Gastrocnemius medialis (tissue), 4 donors: ENCODE measurements around the gene CNPPD1. TPM values are rescaled to one million over a fixed set of nuclear protein-coding genes. Genes with fewer than 3 reads are reported as not detected.

ENCODE experiments used
- ATAC-seq, 2 donors: fragments of 150-250 bp; one replicate each; pipeline ENCODE4 v1.9.1; 2016
- DNase-seq, 2 donors: peaks; one replicate each; pipeline ENCODE4 v3.0.0-alpha.2; 2019
- H3K27ac ChIP-seq, 4 donors: fragments of 200-600 bp; sonication (generic); 1 replicate in 1 of 4; 2 replicates in 3 of 4; pipeline ENCODE4 v1.5.1; 2016 to 2018; ENCODE audit warnings: mild to moderate bottlenecking in 2 of 4, moderate library complexity in 1 of 4
- H3K27me3 ChIP-seq, 3 donors: fragments of 200-600 bp; sonication (generic) in 2 of 3; 1 replicate in 1 of 3; 2 replicates in 2 of 3; pipeline versions ENCODE4 v1.5.1 to v1.6.0; 2016 to 2019; ENCODE audit warnings: mild to moderate bottlenecking in 1 of 3, moderate library complexity in 1 of 3
- H3K36me3 ChIP-seq, 2 donors: fragments of 200-600 bp; sonication (generic) in 1 of 2; one replicate each; pipeline ENCODE4 v1.5.1; 2017 to 2018
- H3K4me1 ChIP-seq, 2 donors: fragments of 200-600 bp; sonication (generic) in 1 of 2; one replicate each; pipeline ENCODE4 v1.5.1; 2016 to 2017; ENCODE audit warnings: mild to moderate bottlenecking in 2 of 2
- H3K4me3 ChIP-seq, 4 donors: fragments of 200-600 bp; sonication (generic) in 3 of 4; 1 replicate in 1 of 4; 2 replicates in 3 of 4; pipeline ENCODE4 v1.5.1; 2016 to 2019; ENCODE audit warnings: mild to moderate bottlenecking in 2 of 4
- H3K9me3 ChIP-seq, 3 donors: fragments of 200-600 bp; sonication (generic) in 2 of 3; 1 replicate in 1 of 3; 2 replicates in 2 of 3; pipeline ENCODE4 v1.5.1; 2016 to 2019
- POLR2A ChIP-seq, 2 donors: fragments of 450-650 bp; IDR thresholded peaks; one replicate each; pipeline ENCODE4 v1.6.1; 2017; ENCODE audit warnings: antibody characterized with exemption in 2 of 2, mild to moderate bottlenecking in 2 of 2, moderate library complexity in 2 of 2
- in situ Hi-C, 4 donors: fragments of 200-750 bp; cut with MboI; loops; one replicate each; pipeline versions ENCODE4 v1.15.0 to v1.8.0; 2017; ENCODE audit warnings: low sequenced_read_pairs in 4 of 4
- intact Hi-C: fragments of 100-400 bp; cut with DNase I; formaldehyde crosslinking; loops from one replicate; pipeline ENCODE4 v1.15.1; 2023; ENCODE audit warnings: low total_unique reads
- total RNA-seq, 4 donors: library from RNA; depleted of rRNA; stranded (reverse); fragments of >200 nt; gene quantifications; one replicate each; pipeline versions ENCODE4 v1.1.0 to v1.2.3, GENCODE V29; 2016
- TF ChIP-seq, protein P1 (sequence below), 5 experiments: fragments of 450-650 bp in 3 of 5; fragments of 200-600 bp in 2 of 5; sonication (generic) in 2 of 5; IDR thresholded peaks in 4 of 5; conservative IDR thresholded peaks in 1 of 5; 1 replicate in 4 of 5; 2 replicates in 1 of 5; pipeline ENCODE4 v1.5.1; 2016 to 2019; ENCODE audit warnings: antibody characterized with exemption in 5 of 5, mild to moderate bottlenecking in 3 of 5, moderate library complexity in 3 of 5

CNPPD1 gene
- total RNA-seq, 4 donors from 2014 or later, result 53.5 to 114 (median 55.9) TPM

DNA sequence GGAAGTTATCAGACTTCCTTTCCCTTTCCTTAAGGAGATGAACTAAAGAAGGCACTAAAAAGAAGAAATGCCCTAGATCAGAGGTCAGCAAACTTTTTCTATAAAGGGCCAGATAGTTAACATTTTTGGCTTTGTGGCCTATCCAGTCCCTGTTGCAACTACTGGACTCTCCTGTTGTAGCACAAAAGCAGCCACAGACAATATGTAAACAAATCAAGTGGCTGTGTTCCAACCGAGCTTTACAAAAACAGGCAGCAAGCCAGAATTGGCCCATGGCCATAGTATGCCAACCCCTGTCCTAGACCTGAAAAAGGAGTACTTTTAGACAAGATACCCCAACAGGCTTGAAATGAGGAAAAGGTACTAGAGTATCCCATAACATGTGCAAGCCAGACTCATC is 27.1 kb downstream of the CNPPD1 start:
- peaks cover 0 to 59% of the 10 kb centered on the region in 2 donors for H3K36me3 ChIP-seq
- H3K4me3 ChIP-seq, result no peak overlapping the region
- H3K27me3 ChIP-seq, result no peaks in the 10 kb centered on the region
- intact Hi-C loops (no loop called here), in situ Hi-C loops (loop anchor here (5.0 to 25.0 kb wide), 5 partner anchors 95 to 138 kb away; partner anchors contain the start of gene DNAJB2 (in 2 of the 4))
- no peaks in the 10 kb centered on the region for H3K4me1 ChIP-seq
- DNase-seq (no peak), ATAC-seq (no peak)
- no peaks in the 10 kb centered on the region for H3K9me3 ChIP-seq
- TF ChIP-seq POLR2A (IDR thresholded peaks at IDR 0.05), result no peak
- TF ChIP-seq, protein P1, sequence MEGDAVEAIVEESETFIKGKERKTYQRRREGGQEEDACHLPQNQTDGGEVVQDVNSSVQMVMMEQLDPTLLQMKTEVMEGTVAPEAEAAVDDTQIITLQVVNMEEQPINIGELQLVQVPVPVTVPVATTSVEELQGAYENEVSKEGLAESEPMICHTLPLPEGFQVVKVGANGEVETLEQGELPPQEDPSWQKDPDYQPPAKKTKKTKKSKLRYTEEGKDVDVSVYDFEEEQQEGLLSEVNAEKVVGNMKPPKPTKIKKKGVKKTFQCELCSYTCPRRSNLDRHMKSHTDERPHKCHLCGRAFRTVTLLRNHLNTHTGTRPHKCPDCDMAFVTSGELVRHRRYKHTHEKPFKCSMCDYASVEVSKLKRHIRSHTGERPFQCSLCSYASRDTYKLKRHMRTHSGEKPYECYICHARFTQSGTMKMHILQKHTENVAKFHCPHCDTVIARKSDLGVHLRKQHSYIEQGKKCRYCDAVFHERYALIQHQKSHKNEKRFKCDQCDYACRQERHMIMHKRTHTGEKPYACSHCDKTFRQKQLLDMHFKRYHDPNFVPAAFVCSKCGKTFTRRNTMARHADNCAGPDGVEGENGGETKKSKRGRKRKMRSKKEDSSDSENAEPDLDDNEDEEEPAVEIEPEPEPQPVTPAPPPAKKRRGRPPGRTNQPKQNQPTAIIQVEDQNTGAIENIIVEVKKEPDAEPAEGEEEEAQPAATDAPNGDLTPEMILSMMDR (IDR thresholded peaks at IDR 0.05 in 4 of 5, conservative IDR thresholded peaks at IDR 0.05 in 1 of 5), result no peak
- no peak overlapping the region for H3K27ac ChIP-seq

DNA sequence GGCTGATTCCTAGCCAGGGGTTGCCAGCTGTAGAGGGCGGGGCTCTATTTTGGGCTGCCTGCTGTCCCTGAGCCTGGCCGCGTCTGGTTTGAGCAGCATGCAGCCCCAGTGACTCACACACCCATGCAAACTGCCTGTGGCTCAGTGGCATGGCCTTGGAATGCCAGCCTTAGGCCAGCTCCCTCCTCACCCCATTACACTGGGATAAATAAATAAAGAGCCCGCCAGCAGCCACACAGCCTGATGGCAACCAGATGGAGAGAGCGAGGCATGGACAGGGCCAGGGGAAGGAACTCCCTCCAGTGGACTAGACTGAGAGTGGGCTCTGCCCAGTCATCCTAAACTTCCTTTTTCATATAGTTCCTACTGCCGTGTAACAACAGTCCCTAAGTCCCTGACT is 34.4 kb downstream of the CNPPD1 start:
- TF ChIP-seq, protein P1 (IDR thresholded peaks at IDR 0.05 in 4 of 5, conservative IDR thresholded peaks at IDR 0.05 in 1 of 5), result no peak
- no peak for TF ChIP-seq POLR2A (IDR thresholded peaks at IDR 0.05)
- intact Hi-C loops, result no loop called here
- Histone ChIP-seq H3K36me3 (peaks cover 0 to 43% of the 10 kb centered on the region in 2 donors), H3K27me3 (no peaks in the 10 kb centered on the region), H3K27ac (no peak overlapping the region), H3K4me1 (no peaks in the 10 kb centered on the region), H3K9me3 (no peaks in the 10 kb centered on the region), H3K4me3 (no peak overlapping the region)
- DNase-seq (peak; percentile 20 to 55), ATAC-seq (peak; percentile 87 to 90)
- in situ Hi-C loops, result no loop called here

DNA sequence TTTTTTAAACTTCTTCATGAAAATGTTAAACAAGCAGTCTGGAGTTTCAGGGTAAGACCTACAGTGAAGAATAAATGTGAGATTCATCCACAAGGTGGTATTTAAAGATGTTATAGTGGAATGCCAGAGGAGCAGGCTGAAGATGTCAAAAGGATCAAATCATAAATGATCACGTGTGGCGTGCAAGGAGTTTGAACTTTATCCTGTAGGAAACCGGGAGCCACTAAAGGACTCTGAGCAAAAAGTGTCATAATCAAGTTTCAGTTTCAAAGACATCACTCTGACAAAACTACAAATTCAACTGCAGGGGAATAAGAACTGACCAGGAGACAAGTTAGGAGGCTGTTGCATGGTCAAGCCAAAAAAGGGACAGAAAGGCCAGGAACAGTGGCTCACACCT is 36.0 kb downstream of the CNPPD1 start:
- intact Hi-C loops, result no loop called here
- TF ChIP-seq, protein P1 (IDR thresholded peaks at IDR 0.05 in 4 of 5, conservative IDR thresholded peaks at IDR 0.05 in 1 of 5), result no peak
- Histone ChIP-seq H3K4me1 (no peaks in the 10 kb centered on the region), H3K36me3 (peaks cover 0 to 29% of the 10 kb centered on the region in 2 donors), H3K4me3 (no peak overlapping the region), H3K27me3 (no peaks in the 10 kb centered on the region), H3K9me3 (no peaks in the 10 kb centered on the region), H3K27ac (no peak overlapping the region)
- ATAC-seq (no peak), DNase-seq (no peak)
- in situ Hi-C loops, result no loop called here

DNA sequence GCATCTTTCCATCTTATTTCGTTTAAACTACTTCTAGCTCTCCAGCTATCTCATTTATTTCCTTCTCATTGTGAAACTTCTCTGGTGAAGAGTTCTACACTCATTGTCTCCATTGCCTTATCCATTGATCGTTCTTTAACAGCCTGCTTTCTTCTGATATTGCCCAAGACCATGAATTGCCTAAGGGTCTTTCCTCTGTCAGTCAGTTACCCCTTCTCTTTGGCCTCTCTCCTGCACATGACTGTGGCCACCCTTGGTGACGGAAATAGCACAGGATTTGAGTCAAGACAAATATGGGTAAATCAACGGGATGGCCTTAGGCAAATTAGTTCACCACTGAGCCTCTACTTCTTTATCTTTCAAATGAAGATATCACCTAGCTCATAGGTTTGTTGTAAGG is 42.7 kb downstream of the CNPPD1 start:
- Histone ChIP-seq H3K27ac (no peak overlapping the region), H3K27me3 (no peaks in the 10 kb centered on the region), H3K4me1 (no peaks in the 10 kb centered on the region), H3K36me3 (no peaks in the 10 kb centered on the region), H3K4me3 (no peak overlapping the region), H3K9me3 (no peaks in the 10 kb centered on the region)
- in situ Hi-C loops, result no loop called here
- TF ChIP-seq, protein P1 (IDR thresholded peaks at IDR 0.05 in 4 of 5, conservative IDR thresholded peaks at IDR 0.05 in 1 of 5), result no peak
- no peak for TF ChIP-seq POLR2A (IDR thresholded peaks at IDR 0.05)
- DNase-seq, result no peak
- intact Hi-C loops, result no loop called here
- ATAC-seq, result no peak

DNA sequence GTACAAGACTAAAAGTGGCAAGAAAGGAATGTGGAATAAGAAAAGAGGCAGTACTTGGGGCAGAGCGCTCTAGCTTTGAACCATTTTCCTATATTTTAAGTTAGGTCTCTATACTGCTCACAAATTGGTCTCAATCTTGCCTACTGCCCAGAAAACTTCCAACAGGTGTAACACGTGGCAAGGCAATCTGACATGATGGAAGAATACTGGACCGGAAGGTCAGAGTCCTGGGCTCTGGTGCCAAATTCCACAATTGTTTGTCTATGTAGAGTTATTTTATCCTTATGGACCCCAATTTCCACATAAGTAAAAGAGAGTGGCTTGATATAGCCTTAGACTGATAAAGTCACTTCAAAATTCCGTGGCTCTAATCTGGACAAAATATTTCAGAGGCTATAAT is 45.0 kb downstream of the CNPPD1 start:
- Histone ChIP-seq H3K27ac (no peak overlapping the region), H3K27me3 (no peaks in the 10 kb centered on the region), H3K36me3 (no peaks in the 10 kb centered on the region), H3K4me1 (no peaks in the 10 kb centered on the region), H3K4me3 (no peak overlapping the region), H3K9me3 (no peaks in the 10 kb centered on the region)
- TF ChIP-seq, protein P1 (IDR thresholded peaks at IDR 0.05 in 4 of 5, conservative IDR thresholded peaks at IDR 0.05 in 1 of 5), result no peak
- TF ChIP-seq POLR2A (IDR thresholded peaks at IDR 0.05), result no peak
- no peak for ATAC-seq
- no peak for DNase-seq
- in situ Hi-C loops, result no loop called here
- intact Hi-C loops, result no loop called here
